Measurements from ENCODE around the gene SIK1.
"Not testable (repeated sequence)": the region's sequence is repeated elsewhere in the genome, so short reads cannot be mapped to it uniquely, and the experiment has no call there.

Gene SIK1

GRCh38 chr21:43447353-43447977, 20.5 kb upstream of the SIK1 start:
- in situ Hi-C loops (cut with HindIII; ENCODE audit: low sequenced_read_pairs); DNase-seq (ENCODE audit: low read depth, low spot score); H3K4me3 ChIP-seq (ENCODE audit: low read depth, low read length): not testable (repeated sequence)

GRCh38 chr21:43446277-43446932, 19.5 kb upstream of the SIK1 start:
- DNase-seq (ENCODE audit: low read depth, low spot score); in situ Hi-C loops (cut with HindIII; ENCODE audit: low sequenced_read_pairs); H3K4me3 ChIP-seq (ENCODE audit: low read depth, low read length): not testable (repeated sequence)

GRCh38 chr21:43444524-43444923, 17.6 kb upstream of the SIK1 start:
- DNase-seq (ENCODE audit: low read depth, low spot score); H3K4me3 ChIP-seq (ENCODE audit: low read depth, low read length); in situ Hi-C loops (cut with HindIII; ENCODE audit: low sequenced_read_pairs): not testable (repeated sequence)

DNA sequence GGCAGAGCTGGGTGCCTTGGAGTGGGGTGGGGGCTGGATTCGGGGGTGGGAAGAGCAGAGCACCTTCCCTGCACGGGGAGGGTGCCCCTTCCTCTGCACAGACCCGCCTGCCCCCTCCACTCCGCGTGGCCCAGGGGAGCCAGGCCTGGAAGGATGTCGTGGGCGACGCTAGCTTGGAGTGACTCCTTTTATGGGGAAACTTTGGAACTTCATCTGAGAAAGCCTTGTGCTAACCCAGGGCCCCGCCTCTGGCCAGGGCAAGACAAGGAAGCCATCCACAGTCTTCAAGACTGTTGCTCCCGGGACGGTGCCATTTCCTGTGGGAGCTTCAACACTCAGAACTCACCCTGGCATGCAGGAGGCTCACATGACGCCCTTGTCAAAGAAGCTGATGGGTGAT, 15.6 kb upstream of the SIK1 start:
- in situ Hi-C loops (cut with HindIII; ENCODE audit: low sequenced_read_pairs); DNase-seq (ENCODE audit: low read depth, low spot score); H3K4me3 ChIP-seq (ENCODE audit: low read depth, low read length): not testable (repeated sequence)

DNA sequence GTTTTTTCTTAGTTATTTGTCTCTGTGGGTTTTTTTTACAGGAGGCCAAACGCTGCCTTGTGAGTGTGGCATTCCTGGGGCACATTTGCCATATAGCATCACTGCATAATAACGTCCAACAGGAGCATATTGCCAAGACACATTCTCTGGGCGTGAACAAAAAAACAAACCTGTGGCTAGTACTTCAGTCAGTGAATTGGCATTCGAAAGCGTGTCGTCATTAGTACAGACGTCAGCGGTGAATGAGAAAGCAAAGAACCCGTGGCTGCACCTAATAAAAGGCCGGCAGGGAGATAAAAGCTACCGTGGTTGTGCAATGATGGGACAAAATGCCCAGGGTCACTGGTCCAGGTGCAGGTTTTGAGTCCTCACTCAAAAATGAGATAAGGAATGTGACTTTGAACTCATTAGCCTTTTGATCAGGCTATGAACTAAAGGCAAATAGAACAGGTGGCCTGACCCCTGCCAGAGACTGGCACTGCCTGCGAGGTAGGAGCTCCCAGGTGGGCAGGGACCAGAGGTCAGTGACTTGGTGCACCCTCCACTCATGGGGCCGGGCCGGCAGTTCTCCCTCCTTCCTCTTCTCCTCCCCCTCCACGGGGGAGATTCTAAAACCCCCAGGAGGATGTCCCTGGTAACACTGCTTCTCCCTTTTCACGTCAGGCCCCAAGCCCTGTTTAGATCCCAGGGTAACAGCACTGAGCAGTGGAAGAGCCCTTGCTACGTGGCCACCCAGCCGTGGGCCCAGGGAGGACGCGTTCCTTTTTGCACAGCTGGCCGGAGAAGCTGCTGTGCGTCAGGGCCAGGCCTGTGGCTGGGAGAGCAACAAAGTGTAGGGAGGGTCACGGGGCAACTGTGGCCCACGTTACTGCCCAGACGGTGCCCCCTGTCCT, 14.2 kb upstream of the SIK1 start:
- H3K4me3 ChIP-seq (ENCODE audit: low read depth, low read length); DNase-seq (ENCODE audit: low read depth, low spot score); in situ Hi-C loops (cut with HindIII; ENCODE audit: low sequenced_read_pairs): not testable (repeated sequence)

DNA sequence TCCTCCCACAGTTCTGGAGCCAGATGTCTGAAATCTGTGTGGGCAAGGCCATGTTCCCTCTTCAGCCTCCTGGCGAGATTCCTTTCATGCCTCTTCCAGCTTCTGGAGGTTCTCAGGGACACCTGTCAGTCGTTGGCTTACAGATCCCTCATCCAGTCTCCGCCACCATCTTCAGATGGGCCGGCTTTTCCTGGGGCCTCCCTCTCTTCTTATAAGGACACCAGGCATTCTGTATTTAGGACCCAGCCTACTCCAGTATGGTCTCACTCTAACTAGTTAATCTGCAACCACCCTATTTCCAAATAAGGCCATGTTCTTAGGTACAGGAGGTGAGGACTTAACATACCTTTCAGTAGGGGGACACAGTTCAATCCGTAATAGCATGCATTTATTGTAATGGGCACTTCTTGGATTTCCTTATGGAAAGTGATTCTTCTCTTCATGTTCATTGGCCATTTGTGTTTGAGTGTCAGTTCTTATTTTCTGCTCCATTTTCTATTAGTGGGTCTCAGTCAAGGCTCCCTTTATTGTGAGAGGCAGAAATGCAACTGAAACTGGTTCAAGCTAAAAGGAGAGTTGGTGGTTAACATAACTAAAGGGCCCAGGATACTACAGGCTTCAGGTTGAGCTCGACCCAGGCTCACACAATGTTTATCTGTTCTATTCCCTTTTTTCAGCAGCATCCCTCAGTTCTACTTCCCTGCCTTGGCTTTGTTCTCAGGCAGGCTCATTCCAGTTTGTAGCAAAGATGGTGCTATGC, 12.6 kb upstream of the SIK1 start:
- H3K4me3 ChIP-seq (ENCODE audit: low read depth, low read length); DNase-seq (ENCODE audit: low read depth, low spot score); in situ Hi-C loops (cut with HindIII; ENCODE audit: low sequenced_read_pairs): not testable (repeated sequence)

- in situ Hi-C loops (cut with HindIII; ENCODE audit: low sequenced_read_pairs); DNase-seq (ENCODE audit: low read depth, low spot score); H3K4me3 ChIP-seq (ENCODE audit: low read depth, low read length): not testable (repeated sequence)
Measured at GRCh38 chr21:43436272-43436671, 9.3 kb upstream of the SIK1 start.

DNA sequence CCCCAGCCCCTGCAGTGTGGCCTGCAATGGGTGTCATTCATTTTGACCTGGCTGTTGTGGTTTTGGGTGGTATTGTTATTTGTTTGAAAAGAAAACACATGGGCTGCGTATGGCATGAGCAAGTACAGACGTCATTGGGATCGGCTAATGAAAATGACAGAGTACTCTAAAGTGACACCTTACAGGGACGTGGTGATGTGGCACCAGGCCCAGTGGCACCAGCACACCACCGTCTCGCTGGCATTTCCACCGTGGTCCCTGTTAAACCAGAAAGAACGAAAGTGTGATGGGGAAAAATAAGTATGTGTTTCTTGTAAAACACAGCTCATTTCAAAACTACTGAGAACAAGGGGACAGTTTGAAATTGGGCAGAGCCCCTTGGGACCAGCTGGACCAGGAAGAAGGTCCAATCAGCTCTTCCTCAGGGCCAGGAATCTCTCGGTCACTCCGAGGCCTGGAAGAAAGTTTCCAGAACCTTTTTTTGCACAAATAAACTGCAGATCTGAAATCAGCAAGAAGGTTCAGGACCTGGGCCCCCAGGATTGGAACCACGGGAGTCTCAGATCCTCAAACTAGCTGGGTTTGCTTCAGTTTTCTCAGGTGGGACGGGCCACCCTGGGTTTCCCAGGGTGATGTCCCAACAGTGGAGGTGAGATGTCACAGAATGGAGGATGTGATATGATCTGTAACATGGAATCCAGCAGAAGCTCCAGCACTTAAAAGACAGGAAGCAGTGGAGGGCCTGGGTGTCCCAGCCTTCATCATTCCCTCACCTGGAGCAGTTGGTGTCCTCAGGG, 6.6 kb upstream of the SIK1 start:
- in situ Hi-C loops (cut with HindIII; ENCODE audit: low sequenced_read_pairs); DNase-seq (ENCODE audit: low read depth, low spot score); H3K4me3 ChIP-seq (ENCODE audit: low read depth, low read length): not testable (repeated sequence)

DNA sequence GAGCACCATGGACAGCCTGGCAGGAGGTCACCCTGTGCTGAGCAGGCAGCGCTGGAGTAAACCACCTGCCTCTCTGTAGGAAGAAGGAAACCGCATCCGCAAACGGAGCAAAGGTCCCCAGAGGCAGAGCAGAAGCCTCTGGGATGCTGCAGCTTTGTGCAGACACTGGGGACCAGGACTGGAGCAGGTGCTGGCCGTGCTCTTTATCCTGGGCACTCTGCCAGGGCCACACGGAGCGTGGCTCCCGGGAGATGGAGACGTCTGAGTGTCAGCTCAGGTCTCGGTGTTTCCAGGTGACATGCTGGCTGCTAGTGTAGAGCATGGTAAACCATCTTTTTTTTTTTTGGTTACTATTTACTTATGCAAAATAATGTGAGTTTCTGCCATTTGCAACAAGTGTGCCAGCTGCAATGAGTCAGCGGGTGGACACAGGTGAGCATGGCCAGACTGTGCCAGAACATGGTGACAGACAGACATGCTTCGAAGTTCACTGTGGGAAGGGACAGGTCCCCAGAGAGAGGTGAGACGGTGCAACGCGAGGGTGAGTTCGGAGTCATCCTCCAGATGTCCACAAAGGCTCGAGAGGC, 4.0 kb upstream of the SIK1 start:
- DNase-seq (ENCODE audit: low read depth, low spot score); in situ Hi-C loops (cut with HindIII; ENCODE audit: low sequenced_read_pairs); H3K4me3 ChIP-seq (ENCODE audit: low read depth, low read length): not testable (repeated sequence)

DNA sequence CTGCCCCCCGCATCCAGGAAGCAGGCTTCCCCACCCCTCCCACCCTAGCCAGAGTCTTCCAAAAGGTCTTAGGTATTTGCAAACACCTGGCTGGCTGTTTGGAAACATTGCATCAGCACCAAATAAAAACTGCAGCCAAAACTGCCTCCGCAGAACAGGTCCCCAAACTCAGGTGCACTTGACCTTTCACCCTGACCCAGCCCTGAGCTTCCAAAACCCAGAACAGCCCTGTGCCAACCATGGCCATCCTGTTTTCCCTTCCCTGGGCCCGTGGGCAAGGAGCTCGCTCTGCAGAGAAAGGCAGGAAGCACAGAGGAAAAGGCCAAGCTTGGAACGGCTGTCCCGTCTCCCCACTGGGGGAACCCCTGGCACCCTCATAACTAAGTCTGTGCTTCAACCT, 2.0 kb upstream of the SIK1 start:
- in situ Hi-C loops (cut with HindIII; ENCODE audit: low sequenced_read_pairs); DNase-seq (ENCODE audit: low read depth, low spot score); H3K4me3 ChIP-seq (ENCODE audit: low read depth, low read length): not testable (repeated sequence)

DNA sequence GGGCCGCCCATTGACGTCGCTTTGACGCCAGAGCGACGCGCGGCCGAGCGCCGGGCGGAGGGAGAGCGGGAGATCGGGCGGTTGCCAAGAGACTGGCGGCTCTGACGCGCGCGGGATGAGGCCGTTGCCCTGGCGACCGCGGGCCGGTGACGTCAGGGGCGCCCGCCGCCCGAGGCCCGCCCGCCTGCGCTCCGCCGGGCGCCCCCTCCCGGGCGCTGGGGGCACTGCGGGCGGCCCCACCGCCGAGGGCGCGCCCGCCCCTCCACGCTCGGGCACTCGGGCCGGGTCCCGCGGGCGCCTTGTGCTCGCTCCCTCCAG, 270 bp upstream of the SIK1 start:
- in situ Hi-C loops (cut with HindIII; ENCODE audit: low sequenced_read_pairs); H3K4me3 ChIP-seq (ENCODE audit: low read depth, low read length); DNase-seq (ENCODE audit: low read depth, low spot score): not testable (repeated sequence)

DNA sequence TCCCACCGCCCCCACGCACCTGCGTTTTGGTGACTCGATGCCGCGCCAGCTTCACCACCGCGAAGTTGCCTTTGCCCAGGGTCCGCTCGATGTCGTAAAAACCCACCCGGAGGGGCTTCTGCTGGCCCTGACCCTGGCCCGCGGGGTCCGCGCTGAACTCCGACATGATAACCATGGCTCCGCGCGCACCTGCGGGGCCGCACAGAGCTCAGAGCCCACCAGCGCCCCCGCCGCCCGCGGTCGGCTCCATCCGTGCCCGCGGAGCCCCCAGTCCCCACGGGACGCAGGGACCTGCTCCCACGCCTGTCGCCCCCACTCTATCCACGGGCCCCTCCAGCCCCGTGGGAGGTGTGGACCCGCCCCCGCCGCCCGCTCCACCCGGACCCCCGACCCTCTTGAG, 927 bp downstream of the SIK1 start:
- in situ Hi-C loops (cut with HindIII; ENCODE audit: low sequenced_read_pairs); DNase-seq (ENCODE audit: low read depth, low spot score); H3K4me3 ChIP-seq (ENCODE audit: low read depth, low read length): not testable (repeated sequence)

GRCh38 chr21:43419475-43419874, 7.5 kb downstream of the SIK1 start:
- in situ Hi-C loops (cut with HindIII; ENCODE audit: low sequenced_read_pairs); DNase-seq (ENCODE audit: low read depth, low spot score); H3K4me3 ChIP-seq (ENCODE audit: low read depth, low read length): not testable (repeated sequence)

DNA sequence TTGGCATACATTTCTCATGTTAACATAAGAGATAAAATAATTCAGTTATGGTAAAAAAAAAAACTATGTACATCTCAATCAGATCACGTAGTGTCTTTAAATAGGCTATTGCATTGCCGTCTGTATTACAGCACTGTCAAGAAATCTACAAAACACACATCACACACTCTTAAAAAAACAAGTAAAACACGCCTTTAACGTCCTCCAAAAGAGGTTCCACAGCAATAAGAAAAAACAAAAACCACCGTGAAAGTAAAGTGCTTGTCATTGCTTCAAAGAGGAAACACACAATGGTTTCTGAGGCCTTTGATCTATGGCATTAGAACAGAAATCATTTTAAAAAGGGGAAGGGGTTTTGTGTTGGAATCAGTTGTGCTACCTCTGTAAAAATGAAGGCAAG, 12.4 kb downstream of the SIK1 start:
- DNase-seq (ENCODE audit: low read depth, low spot score); in situ Hi-C loops (cut with HindIII; ENCODE audit: low sequenced_read_pairs); H3K4me3 ChIP-seq (ENCODE audit: low read depth, low read length): not testable (repeated sequence)

DNA sequence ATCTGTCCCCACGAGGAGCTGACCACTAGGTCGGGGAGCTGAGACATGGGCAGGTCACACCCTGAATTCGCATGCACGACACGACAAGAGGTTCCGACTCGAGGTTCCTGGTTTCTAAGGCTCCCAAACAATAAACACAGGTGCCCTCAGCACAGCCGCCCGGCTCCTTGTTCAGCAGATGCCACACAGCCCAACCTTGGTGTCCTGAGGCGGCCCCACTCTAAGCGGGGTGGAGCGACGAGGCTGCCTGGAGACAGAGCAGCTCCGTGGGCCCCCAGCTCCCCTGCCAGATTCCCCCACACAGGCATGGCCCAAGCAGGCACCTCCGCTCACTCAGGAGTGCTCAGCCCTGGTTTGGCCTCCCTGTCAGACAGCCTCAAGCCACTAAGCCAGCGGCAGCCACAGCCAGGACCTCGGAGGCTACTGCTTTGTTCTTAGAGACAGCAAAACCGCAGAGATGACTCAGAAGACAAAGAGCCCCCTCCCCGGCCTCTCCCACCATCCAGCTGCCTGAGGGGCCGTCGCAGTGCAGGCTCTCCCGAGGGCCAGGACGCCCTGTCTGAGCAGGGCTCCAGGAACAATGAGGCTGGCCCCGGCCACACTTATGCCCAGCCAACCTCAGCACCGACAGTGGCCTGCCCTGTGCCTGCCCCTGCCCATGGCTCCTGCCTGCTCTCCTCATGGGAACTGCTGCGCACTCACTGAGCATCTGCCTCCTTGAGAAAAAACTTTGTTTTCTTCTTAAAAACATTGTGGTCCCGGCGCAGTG, 14.7 kb downstream of the SIK1 start:
- H3K4me3 ChIP-seq (ENCODE audit: low read depth, low read length); in situ Hi-C loops (cut with HindIII; ENCODE audit: low sequenced_read_pairs): not testable (repeated sequence)
- DNase-seq (ENCODE audit: low read depth, low spot score): peak; percentile 0

Measured in astrocyte of the spinal cord (primary cell).